A549 (cell line): ENCODE results near the gene TRAK1. TPM values are rescaled to one million over a fixed set of nuclear protein-coding genes. Genes with fewer than 3 reads are reported as not detected.

ENCODE experiments used
- ATAC-seq, 2 experiments: fragments of 200-7000 bp in 1 of 2; fragments of >200 bp in 1 of 2; cut with Nextera tagmentation in 1 of 2; cut with Tn5 transposase in 1 of 2; 3 replicates each; pipeline versions ENCODE4 v1.8.0 to v1.9.1; 2018 to 2020; ENCODE audit warnings: mild to moderate bottlenecking in 1 of 2, moderate library complexity in 1 of 2
- CTCF ChIA-PET: fragments of 300-600 bp; sonication (Branson Sonifier 250); formaldehyde crosslinking; extraction: SDS; loops from one replicate; lab custom pipeline; 2021; ENCODE audit warnings: antibody characterized with exemption, inconsistent platforms; lab: Yijun Ruan, JAX
- POLR2A ChIA-PET: fragments of 350-600 bp; formaldehyde crosslinking; extraction: SDS; loops from one replicate; lab custom pipeline; 2021; ENCODE audit warnings: antibody characterized with exemption, inconsistent platforms; lab: Yijun Ruan, JAX
- DNase-seq, 2 experiments: peaks; one replicate each; pipeline versions ENCODE4 v3.0.0 to v3.0.0-alpha.2; 2011 to 2016; ENCODE audit warnings: low read depth in 1 of 2, low spot score in 1 of 2
- FAIRE-seq: peaks from 2 replicates; lab custom pipeline; 2011; peaks lifted over from hg19 to GRCh38; lab: Jason Lieb, UNC
- H3K27ac ChIP-seq, 2 experiments: fragments of >200 bp; sonication (Bioruptor Twin); formaldehyde crosslinking; 3 replicates each; pipeline ENCODE4 v1.5.1; 2016 to 2017
- H3K4me1 ChIP-seq: fragments of >200 bp; sonication (Bioruptor Twin); formaldehyde crosslinking; 3 replicates; pipeline ENCODE4 v1.6.1; 2016
- H3K4me2 ChIP-seq: fragments of >200 bp; sonication (Bioruptor Twin); formaldehyde crosslinking; 3 replicates; pipeline ENCODE4 v1.6.1; 2016
- H3K4me3 ChIP-seq: fragments of >200 bp; sonication (Bioruptor Twin); formaldehyde crosslinking; 3 replicates; pipeline ENCODE4 v1.5.1; 2016
- H3K9me3 ChIP-seq: fragments of >200 bp; sonication (Bioruptor Twin); formaldehyde crosslinking; 3 replicates; pipeline ENCODE4 v1.6.1; 2016
- BCL3 ChIP-seq: fragments of >200 bp; sonication (Bioruptor Twin); formaldehyde crosslinking; IDR thresholded peaks from 3 replicates; pipeline ENCODE4 v1.6.1; 2016
- CEBPB ChIP-seq, 2 experiments: fragments of >200 bp in 1 of 2; sonication (Bioruptor Twin) in 1 of 2; formaldehyde crosslinking in 1 of 2; IDR thresholded peaks; 2 replicates each; pipeline ENCODE4 v1.6.1; 2012 to 2016
- CTCF ChIP-seq: fragments of >200 bp; sonication (Bioruptor Twin); formaldehyde crosslinking; IDR thresholded peaks from 3 replicates; pipeline ENCODE4 v1.5.1; 2016
- EHF ChIP-seq: fragments of 250-450 bp; sonication (Bioruptor Pico); IDR thresholded peaks from 2 replicates; pipeline ENCODE4 v1.5.0; 2020; ENCODE audit warnings: mild to moderate bottlenecking
- EP300 ChIP-seq, 2 experiments: fragments of >200 bp; sonication (Bioruptor Twin); formaldehyde crosslinking; IDR thresholded peaks; 2 replicates in 1 of 2; 3 replicates in 1 of 2; pipeline ENCODE4 v1.6.1; 2016 to 2017
- HES2 ChIP-seq: fragments of >200 bp; sonication (Bioruptor Twin); formaldehyde crosslinking; IDR thresholded peaks from 2 replicates; pipeline ENCODE4 v1.6.1; 2016
- HMGXB4 ChIP-seq: fragments of 250-450 bp; sonication (Bioruptor Pico); IDR thresholded peaks from 2 replicates; pipeline ENCODE4 v1.5.0; 2021; ENCODE audit warnings: mild to moderate bottlenecking, moderate library complexity, borderline replicate concordance
- HOXB13 ChIP-seq: fragments of 250-450 bp; sonication (Bioruptor Pico); IDR thresholded peaks from 2 replicates; pipeline ENCODE4 v1.5.0; 2020; ENCODE audit warnings: low read depth, mild to moderate bottlenecking, moderate library complexity
- HOXB5 ChIP-seq: fragments of 250-450 bp; sonication (Bioruptor Pico); IDR thresholded peaks from 2 replicates; pipeline ENCODE4 v1.5.0; 2020; ENCODE audit warnings: mild to moderate bottlenecking, moderate library complexity
- JUN ChIP-seq, 2 experiments: fragments of >200 bp; sonication (Bioruptor Twin); formaldehyde crosslinking; IDR thresholded peaks; 2 replicates in 1 of 2; 3 replicates in 1 of 2; pipeline ENCODE4 v1.6.1; 2016 to 2017
- KDM5A ChIP-seq: fragments of 200-600 bp; sonication (generic); IDR thresholded peaks from 2 replicates; pipeline ENCODE4 v1.6.1; 2016; ENCODE audit warnings: antibody characterized with exemption, mild to moderate bottlenecking
- MAFK ChIP-seq: fragments of 450-650 bp; IDR thresholded peaks from 2 replicates; pipeline ENCODE4 v1.6.1; 2014; ENCODE audit not compliant: partially characterized antibody
- MAX ChIP-seq: IDR thresholded peaks from 2 replicates; pipeline ENCODE4 v1.6.1; 2012
- MAZ ChIP-seq: fragments of 150-350 bp; IDR thresholded peaks from 2 replicates; pipeline ENCODE4 v1.6.1; 2014; ENCODE audit warnings: antibody characterized with exemption, low read depth, low read length, borderline replicate concordance
- NR3C1 ChIP-seq: fragments of >200 bp; sonication (Bioruptor Twin); formaldehyde crosslinking; IDR thresholded peaks from 3 replicates; pipeline ENCODE4 v1.6.1; 2017
- RAD21 ChIP-seq, 2 experiments: fragments of >200 bp in 1 of 2; sonication (Bioruptor Twin) in 1 of 2; formaldehyde crosslinking in 1 of 2; IDR thresholded peaks in 1 of 2; conservative IDR thresholded peaks in 1 of 2; 2 replicates in 1 of 2; 3 replicates in 1 of 2; pipeline ENCODE4 v1.6.1; 2012 to 2018; ENCODE audit warnings: inconsistent platforms in 1 of 2
- RCOR1 ChIP-seq: fragments of 150-350 bp; IDR thresholded peaks from 2 replicates; pipeline ENCODE4 v1.6.1; 2014; ENCODE audit warnings: antibody characterized with exemption, low read length, low read depth
- REST ChIP-seq: fragments of 200-600 bp; sonication (generic); IDR thresholded peaks from 2 replicates; pipeline ENCODE4 v1.6.1; 2016; ENCODE audit warnings: antibody characterized with exemption, mild to moderate bottlenecking, moderate library complexity
- SMC3 ChIP-seq: fragments of >200 bp; sonication (Bioruptor Twin); formaldehyde crosslinking; IDR thresholded peaks from 3 replicates; pipeline ENCODE4 v1.6.1; 2018; ENCODE audit warnings: inconsistent platforms
- SREBF2 ChIP-seq: fragments of 450-650 bp; IDR thresholded peaks from 2 replicates; pipeline ENCODE4 v1.6.1; 2014; ENCODE audit warnings: mild to moderate bottlenecking, moderate library complexity
- TP53 ChIP-seq: fragments of 250-450 bp; sonication (Bioruptor Pico); IDR thresholded peaks from 2 replicates; pipeline ENCODE4 v1.5.0; 2021; ENCODE audit warnings: mild to moderate bottlenecking, moderate library complexity
- USF2 ChIP-seq: fragments of 450-650 bp; IDR thresholded peaks from 2 replicates; pipeline ENCODE4 v1.6.1; 2014; ENCODE audit warnings: antibody characterized with exemption
- WGBS: methylation state at CpG from one replicate; pipeline ENCODE4 v1.1.6; 2017; ENCODE audit errors: missing lambda C conversion rate; 5-methylcytosine and 5-hydroxymethylcytosine counted together
- polyA plus RNA-seq, 4 experiments: library from polyadenylated mRNA; depleted of rRNA in 3 of 4; stranded (reverse); fragments of >200 nt; fragmentation: RNase III in 1 of 4; extraction: RNeasy Plus Mini Kit Qiagen cat#74134 plus additional on column Dnase treatment in 1 of 4; gene quantifications; 2 replicates in 3 of 4; 3 replicates in 1 of 4; pipeline ENCODE4 v1.2.3, GENCODE V29; 2011 to 2017

TRAK1 gene
- polyA plus RNA-seq, 2 of the 4 experiments (the other 2 are of a cell fraction): 12.2 to 22.3 TPM

GRCh38 chr3:42229942-42230688 lies 139.0 kb downstream of the TRAK1 start:
- POLR2A ChIA-PET: no interaction called here
- H3K4me1 ChIP-seq: 0 out of 3 replicates have a peak, but pooled peaks cover 3% of the 10 kb centered on the region

GRCh38 chr3:42230860-42231259 lies 139.7 kb downstream of the TRAK1 start:
- Histone ChIP-seq H3K4me2 (no peak overlapping the region), H3K4me1 (0 out of 3 replicates have a peak, but pooled peaks cover 3% of the 10 kb centered on the region), H3K9me3 (no peaks in the 10 kb centered on the region), H3K27ac (no peak overlapping the region), H3K4me3 (no peak overlapping the region)
- FAIRE-seq (no peak), ATAC-seq (no peak), DNase-seq (no peak)
- WGBS: 65% methylated on average over 5 of the region's 5 CpGs
- ChIA-PET CTCF (interaction anchor here (0.7 to 4.1 kb wide), 4 partner anchors 213 to 348 kb away, joined by 3 to 31 read pairs (median 6); no protein-coding TSS in a partner anchor), POLR2A (no interaction called here)
- TF ChIP-seq HOXB13 (CRISPR knock-in tag): no peak
- TF ChIP-seq HOXB5 (CRISPR knock-in tag): no peak
- no peak for TF ChIP-seq JUN (IDR thresholded peaks at IDR 0.05)
- no peak for TF ChIP-seq CEBPB (IDR thresholded peaks at IDR 0.05)
- TF ChIP-seq USF2: no peak
- TF ChIP-seq HES2: no peak
- no peak for TF ChIP-seq EHF (CRISPR knock-in tag)
- no peak for TF ChIP-seq MAFK
- TF ChIP-seq SREBF2: no peak
- no peak for TF ChIP-seq MAX
- TF ChIP-seq BCL3: no peak
- no peak for TF ChIP-seq TP53 (CRISPR knock-in tag)
- no peak for TF ChIP-seq KDM5A
- TF ChIP-seq REST: no peak
- TF ChIP-seq RCOR1: no peak
- no peak for TF ChIP-seq EP300 (IDR thresholded peaks at IDR 0.05)
- TF ChIP-seq NR3C1: no peak

More at GRCh38 chr3:42229942-42230688, 139.0 kb downstream of the TRAK1 start:
- Histone ChIP-seq H3K27ac (peak overlapping the region; percentile 33 to 49; a peak in 2 of 6 replicates), H3K4me2 (peak overlapping the region; percentile 69), H3K9me3 (no peaks in the 10 kb centered on the region), H3K4me3 (no peak overlapping the region)
- DNase-seq (peak; percentile 52 to 57), ATAC-seq (peak; percentile 62 to 85; a peak in 5 of 6 replicates), FAIRE-seq (no peak)
- CTCF ChIA-PET: interaction anchor here (0.6 to 4.1 kb wide), 35 partner anchors 9 to 1511 kb away, joined by 3 to 32 read pairs (median 4); no protein-coding TSS in a partner anchor
- WGBS: 9% methylated on average over 5 of the region's 14 CpGs
- no peak for TF ChIP-seq HMGXB4 (CRISPR knock-in tag)
- TF ChIP-seq MAZ: no peak
- peak; percentile 82 for TF ChIP-seq RAD21 (conservative IDR thresholded peaks at IDR 0.05 in 1 of 2, IDR thresholded peaks at IDR 0.05 in 1 of 2)
- TF ChIP-seq CTCF: peak; percentile 77
- TF ChIP-seq SMC3: peak; percentile 82
